HG03520 (cell line): ENCODE data around the gene CCDC171.

Experiments used
- ATAC-seq: cut with Tn5 transposase; IDR thresholded peaks from one replicate; pipeline ENCODE4 v1.9.1; 2021; ENCODE audit warnings: mild to moderate bottlenecking, moderate library complexity; ENCODE audit not compliant: unreplicated experiment

The CCDC171 gene

DNA sequence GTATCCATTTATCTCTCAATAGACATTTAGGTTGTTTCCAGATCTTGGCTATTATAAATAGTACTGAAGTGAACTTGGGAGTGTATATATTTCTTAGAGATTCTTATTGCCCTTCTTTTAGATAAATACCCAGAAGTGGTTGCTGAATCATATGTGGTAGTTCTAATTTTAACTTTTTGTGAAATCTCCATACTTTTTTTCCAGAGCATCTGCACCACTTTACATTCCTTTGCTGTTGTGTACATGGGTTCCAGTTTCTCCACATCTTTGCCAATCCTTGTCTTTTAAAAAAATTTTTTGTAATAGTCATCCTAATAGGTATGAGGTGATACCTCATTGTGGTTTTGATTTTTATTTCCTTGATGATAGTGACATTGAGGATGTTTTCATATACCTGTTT, 303.7 kb downstream of the CCDC171 start:
- ATAC-seq = no peak

DNA sequence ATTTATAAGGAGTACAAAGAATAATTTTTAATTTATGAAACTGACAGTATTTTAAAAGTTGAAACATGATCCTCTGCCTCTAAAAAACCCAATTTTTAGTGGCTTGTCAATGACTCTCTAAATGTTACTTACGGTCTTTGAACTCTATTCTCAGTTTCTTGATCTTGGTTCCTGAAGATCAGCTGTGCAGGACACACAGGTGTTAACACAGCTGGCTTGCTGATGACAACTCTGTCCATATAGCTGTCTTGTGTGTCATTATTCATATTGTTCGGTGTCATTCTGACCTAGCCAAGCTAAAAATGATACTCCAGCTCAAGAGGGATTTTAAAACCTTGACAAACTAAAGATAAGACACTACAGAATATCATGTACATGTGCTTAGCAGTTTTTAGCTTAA, 314.5 kb downstream of the CCDC171 start:
- ATAC-seq = no peak

GRCh38 chr9:15867988-15868387, 315.1 kb downstream of the CCDC171 start:
- ATAC-seq = no peak

DNA sequence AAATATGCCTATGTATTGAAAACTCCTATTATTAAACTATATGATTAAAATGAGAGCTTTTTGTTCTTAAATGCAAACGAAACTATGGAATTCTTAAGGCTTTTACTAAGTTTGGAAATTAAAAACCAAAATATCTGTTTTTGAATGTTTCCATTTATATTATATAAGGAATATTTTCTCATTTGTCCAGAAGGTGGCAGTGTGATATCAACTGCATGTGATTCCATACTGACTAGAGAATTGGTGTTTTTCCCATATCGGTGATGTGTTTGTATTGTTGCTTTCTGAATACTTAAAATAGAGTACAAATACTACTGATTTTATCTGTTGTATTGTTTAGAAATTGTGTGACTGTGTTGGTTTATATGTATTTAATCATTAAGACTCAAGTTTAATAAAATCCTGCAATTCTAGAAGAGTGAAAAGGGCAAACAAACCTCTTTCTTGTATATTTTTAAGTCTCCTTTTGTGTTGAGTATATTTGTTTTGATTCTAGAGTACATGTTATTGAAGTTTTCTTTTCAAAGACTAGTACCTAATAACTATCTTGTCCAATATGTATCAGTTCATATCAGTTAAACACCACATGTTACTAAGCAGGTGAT, 320.8 kb downstream of the CCDC171 start:
- peak; percentile 55 for ATAC-seq

DNA sequence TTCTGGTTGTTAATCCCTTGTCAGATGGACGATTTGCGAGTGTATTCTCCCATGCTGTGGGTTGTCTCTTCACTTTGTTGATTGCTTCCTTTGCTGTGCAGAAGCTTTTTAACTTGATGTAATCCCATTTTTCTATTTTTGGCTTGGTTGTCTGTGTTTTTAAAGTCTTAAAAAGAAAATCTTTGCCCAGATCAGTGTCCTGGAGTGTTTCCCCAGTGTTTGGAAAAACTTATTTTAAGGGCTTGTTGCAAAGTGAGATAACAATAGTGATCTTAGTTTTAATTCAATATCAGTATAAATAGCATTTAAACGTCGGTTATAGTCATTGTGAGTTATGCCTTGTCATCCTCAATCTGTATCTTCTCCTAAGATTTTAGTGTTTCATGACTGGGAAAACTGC, 329.5 kb downstream of the CCDC171 start:
- ATAC-seq = no peak

- no peak for ATAC-seq
Measured at GRCh38 chr9:15882883-15883282, 330.0 kb downstream of the CCDC171 start.

DNA sequence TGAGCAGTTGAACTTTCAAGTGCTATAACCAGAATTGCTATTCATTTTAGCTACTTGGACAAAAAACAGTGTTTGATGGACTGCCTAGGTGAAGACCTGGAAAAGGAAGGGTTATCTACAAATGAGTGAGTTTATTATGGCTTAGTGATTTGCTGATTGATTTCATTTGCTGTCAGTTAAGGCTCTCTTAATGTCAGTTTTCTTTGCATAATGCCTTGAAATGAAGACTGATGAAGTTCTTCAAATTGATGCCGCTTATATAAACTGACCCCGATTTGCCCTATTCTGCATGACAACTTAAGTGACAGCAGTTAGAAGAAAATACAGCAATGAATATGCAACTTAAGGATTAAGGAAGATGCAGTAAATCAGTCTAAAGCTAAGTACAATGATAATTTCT, 332.6 kb downstream of the CCDC171 start:
- no peak for ATAC-seq

DNA sequence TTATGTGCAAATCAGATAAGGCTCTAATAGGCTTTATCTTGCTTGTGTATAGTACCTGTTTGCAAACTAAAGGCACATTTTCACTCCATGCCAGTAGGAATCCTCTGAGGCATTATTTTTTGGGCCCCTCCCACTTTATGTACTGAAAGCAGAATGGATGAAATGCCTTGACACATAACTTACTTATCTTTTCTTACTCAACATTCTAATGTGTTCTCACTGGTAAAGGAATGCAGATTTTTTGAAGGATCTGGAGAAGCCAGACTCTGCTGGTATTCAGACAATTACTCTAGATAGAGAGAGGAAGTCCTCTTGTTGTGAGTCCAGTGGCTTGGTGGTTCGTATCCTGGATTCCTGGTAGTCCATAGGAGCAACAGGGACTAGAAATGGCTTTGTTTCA, 336.7 kb downstream of the CCDC171 start:
- no peak for ATAC-seq

- no peak for ATAC-seq
Measured at GRCh38 chr9:15901572-15901971, 348.7 kb downstream of the CCDC171 start.

DNA sequence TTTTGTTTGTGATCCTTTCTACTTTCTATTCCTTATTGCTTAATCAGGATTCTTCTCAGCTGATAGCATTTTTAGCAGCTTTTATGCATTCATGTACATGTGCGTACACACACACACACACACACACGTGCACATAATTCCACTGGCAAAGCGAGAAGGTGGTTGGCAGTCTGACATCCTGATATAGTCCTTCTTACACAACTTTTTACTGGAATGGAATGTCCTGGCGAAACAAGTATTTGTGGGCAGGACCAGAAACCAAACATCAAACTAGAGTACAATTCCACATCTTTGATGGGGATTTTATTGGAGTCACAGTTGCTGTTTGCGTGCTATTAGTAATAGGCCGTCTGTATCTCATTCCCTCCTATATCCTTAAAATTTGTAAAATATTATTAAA, 356.5 kb downstream of the CCDC171 start:
- no peak for ATAC-seq

GRCh38 chr9:15915711-15916110, 362.9 kb downstream of the CCDC171 start:
- no peak for ATAC-seq

GRCh38 chr9:15927161-15927560, 374.3 kb downstream of the CCDC171 start:
- ATAC-seq = no peak

GRCh38 chr9:15935661-15936305, 382.9 kb downstream of the CCDC171 start:
- no peak for ATAC-seq

- ATAC-seq = no peak
Measured at GRCh38 chr9:15936306-15936921, 383.6 kb downstream of the CCDC171 start.

DNA sequence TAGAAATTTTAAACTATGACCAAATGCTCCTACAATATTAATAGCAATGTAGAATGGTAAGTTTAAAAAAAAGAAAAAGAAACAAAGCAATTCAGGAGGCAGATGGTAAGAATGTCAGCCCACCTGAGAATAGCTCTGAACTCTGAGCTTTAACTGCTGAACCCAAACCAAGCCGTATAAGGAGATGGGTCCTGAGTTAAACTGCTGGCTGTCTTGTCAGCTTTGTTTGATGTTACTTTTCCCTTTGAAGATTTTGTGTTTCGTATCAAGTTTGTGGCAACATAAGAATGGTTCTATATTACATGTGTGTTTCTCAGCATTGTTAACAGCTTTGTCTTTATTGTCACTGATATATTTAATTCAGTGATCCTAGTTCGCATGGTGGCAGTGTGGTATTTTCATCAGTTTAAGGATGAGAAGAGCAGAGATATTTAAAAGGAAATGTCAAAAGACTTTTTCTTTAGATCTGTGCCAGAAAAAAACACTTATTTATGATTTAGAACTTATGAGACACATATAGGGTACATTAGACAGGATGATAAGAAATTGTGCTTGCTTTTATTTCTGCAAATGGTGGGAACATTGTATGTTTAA, 390.1 kb downstream of the CCDC171 start:
- no peak for ATAC-seq

DNA sequence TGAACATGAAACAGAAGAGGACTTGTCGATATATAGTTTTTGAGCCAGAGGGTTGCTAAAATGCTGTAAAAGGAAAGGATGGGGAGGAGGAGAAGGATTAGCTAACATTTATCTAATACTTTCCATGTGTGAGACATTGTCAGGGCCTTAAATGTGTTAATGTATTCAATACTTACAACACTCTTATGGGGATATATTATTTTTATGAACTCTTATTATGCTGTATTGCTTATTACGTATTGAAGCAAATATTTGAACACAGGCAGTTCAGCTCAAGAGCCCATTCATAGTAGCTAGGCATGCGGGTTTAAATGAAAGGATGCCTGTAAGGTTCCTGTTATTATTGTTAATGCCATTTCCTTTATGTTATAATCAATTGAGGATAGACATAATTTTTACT, 391.5 kb downstream of the CCDC171 start:
- ATAC-seq = no peak

- no peak for ATAC-seq
Measured at GRCh38 chr9:15959663-15960062, 406.8 kb downstream of the CCDC171 start.

GRCh38 chr9:15961217-15961616, 408.4 kb downstream of the CCDC171 start:
- ATAC-seq = no peak

- no peak for ATAC-seq
Measured at GRCh38 chr9:15965246-15965745, 412.5 kb downstream of the CCDC171 start.

GRCh38 chr9:15966471-15966870, 413.6 kb downstream of the CCDC171 start:
- no peak for ATAC-seq

- no peak for ATAC-seq
Measured at GRCh38 chr9:15967068-15967467, 414.2 kb downstream of the CCDC171 start.

GRCh38 chr9:15972760-15973159, 419.9 kb downstream of the CCDC171 start:
- ATAC-seq = no peak
